Endothelial cell of umbilical vein (primary cell): ENCODE measurements around the gene PPP1R9B. TPM values are rescaled to one million over a fixed set of nuclear protein-coding genes. Genes with fewer than 3 reads are reported as not detected.

Experiments
- BruUV-seq: library from RNA; stranded (reverse); fragments of 400-500 nt; replicated peaks from 2 replicates; lab custom pipeline; 2021; lab: Mats Ljungman, UMichigan
- CTCF ChIA-PET: fragments of 300-600, 350-600 bp; sonication (Branson Sonifier 250); formaldehyde crosslinking; loops from one replicate; lab custom pipeline; 2021; ENCODE audit warnings: antibody characterized with exemption, inconsistent platforms; lab: Charles Lee
- POLR2A ChIA-PET: fragments of 300-600, 350-600 bp; sonication (Branson Sonifier 250); formaldehyde crosslinking; loops from one replicate; lab custom pipeline; 2021; ENCODE audit warnings: antibody characterized with exemption, inconsistent platforms; lab: Charles Lee
- DNase-seq: peaks from one replicate; pipeline ENCODE4 v3.0.0-alpha.2; 2011; ENCODE audit warnings: low read depth, low spot score
- FAIRE-seq: peaks from 2 replicates; lab custom pipeline; 2011; peaks lifted over from hg19 to GRCh38; lab: Jason Lieb, UNC
- H2AFZ ChIP-seq: 2 replicates; pipeline ENCODE4 v1.6.0; 2012; ENCODE audit warnings: low read depth, low read length, control low read depth, inconsistent platforms
- H3K27ac ChIP-seq: 2 replicates; pipeline ENCODE4 v1.5.1; 2011; ENCODE audit warnings: low read depth, mild to moderate bottlenecking, control low read depth, low read length, moderate library complexity; ENCODE audit not compliant: insufficient read depth
- H3K27me3 ChIP-seq, 2 experiments: 2 replicates each; pipeline versions ENCODE4 v1.6.0 to v1.6.1; 2011; ENCODE audit warnings: low read length in 2 of 2, mixed read lengths in 1 of 2; ENCODE audit not compliant: control insufficient read depth in 2 of 2, insufficient read depth in 2 of 2
- H3K36me3 ChIP-seq, 2 experiments: 2 replicates in 1 of 2; 3 replicates in 1 of 2; pipeline ENCODE4 v1.5.1; 2011; ENCODE audit warnings: low read length in 2 of 2, mild to moderate bottlenecking in 1 of 2, moderate library complexity in 1 of 2; ENCODE audit not compliant: control insufficient read depth in 2 of 2, insufficient read depth in 2 of 2; ENCODE audit errors: extremely low read depth in 1 of 2
- H3K4me1 ChIP-seq: 3 replicates; pipeline ENCODE4 v1.5.1; 2011; ENCODE audit warnings: mild to moderate bottlenecking, low read length; ENCODE audit not compliant: control insufficient read depth, insufficient read depth; ENCODE audit errors: extremely low read depth
- H3K4me2 ChIP-seq: 2 replicates; pipeline ENCODE4 v1.6.1; 2011; ENCODE audit warnings: low read length, control low read depth, mixed read lengths; ENCODE audit not compliant: insufficient read depth
- H3K4me3 ChIP-seq, 3 experiments: fragments of 200-600 bp in 1 of 3; sonication (generic), shearing (Covaris generic) in 1 of 3; replicated peaks in 1 of 3; 2 replicates each; pipeline ENCODE4 v1.5.1; 2011 to 2016; ENCODE audit warnings: control low read depth in 3 of 3, low read length in 3 of 3, mild to moderate bottlenecking in 2 of 3, inconsistent platforms in 1 of 3, low read depth in 1 of 3, moderate library complexity in 1 of 3; ENCODE audit not compliant: insufficient read depth in 1 of 3
- H3K79me2 ChIP-seq: 2 replicates; pipeline ENCODE4 v1.6.0; 2012; ENCODE audit warnings: low read length, inconsistent platforms; ENCODE audit not compliant: control insufficient read depth, insufficient read depth
- H3K9ac ChIP-seq: replicated peaks from 2 replicates; pipeline ENCODE3; 2011; ENCODE audit warnings: low read length, control low read depth; ENCODE audit not compliant: insufficient read depth; ENCODE audit errors: extremely low read depth
- H3K9me1 ChIP-seq: replicated peaks from 3 replicates; pipeline ENCODE4 v1.6.0; 2011; ENCODE audit warnings: mild to moderate bottlenecking, low read length; ENCODE audit not compliant: control insufficient read depth, insufficient read depth; ENCODE audit errors: extremely low read depth
- H3K9me3 ChIP-seq: replicated peaks from 2 replicates; pipeline ENCODE4 v1.5.1; 2012; ENCODE audit warnings: low read length, inconsistent platforms; ENCODE audit not compliant: control insufficient read depth, insufficient read depth
- H4K20me1 ChIP-seq: replicated peaks from 2 replicates; pipeline ENCODE3; 2011; ENCODE audit warnings: mild to moderate bottlenecking, low read length; ENCODE audit not compliant: control insufficient read depth, insufficient read depth; ENCODE audit errors: extremely low read depth
- EZH2 ChIP-seq: IDR thresholded peaks from 2 replicates; pipeline ENCODE4 v1.6.1; 2012; ENCODE audit warnings: borderline replicate concordance, low read depth, mild to moderate bottlenecking, moderate library complexity, low read length, inconsistent platforms; ENCODE audit not compliant: severe bottlenecking
- FOS ChIP-seq: IDR thresholded peaks from 2 replicates; pipeline ENCODE4 v1.6.1; 2011; ENCODE audit warnings: mild to moderate bottlenecking, low read length, moderate library complexity, borderline replicate concordance; ENCODE audit not compliant: insufficient read depth
- GATA2 ChIP-seq: IDR thresholded peaks from 2 replicates; pipeline ENCODE4 v1.7.0; 2011; ENCODE audit warnings: low read depth, mild to moderate bottlenecking, moderate library complexity, mixed read lengths, low read length; ENCODE audit not compliant: insufficient read length, insufficient read depth
- JUN ChIP-seq: IDR thresholded peaks from 2 replicates; pipeline ENCODE4 v1.6.1; 2011; ENCODE audit warnings: borderline replicate concordance, low read depth; ENCODE audit not compliant: insufficient read length, insufficient read depth
- MYC ChIP-seq: IDR thresholded peaks from one replicate; pipeline ENCODE4 v1.6.1; 2011; ENCODE audit warnings: mild to moderate bottlenecking, low read depth, low read length
- POLR2A ChIP-seq: IDR thresholded peaks from 2 replicates; pipeline ENCODE4 v1.6.1; 2012; ENCODE audit warnings: low read depth, mild to moderate bottlenecking, control low read depth, low read length
- POLR2AphosphoS5 ChIP-seq: IDR thresholded peaks from 2 replicates; pipeline ENCODE4 v1.6.1; 2012; ENCODE audit warnings: low read depth, mild to moderate bottlenecking, control low read depth, low read length, moderate library complexity; ENCODE audit not compliant: insufficient read depth
- dilution Hi-C: fragments of 300-500 bp; cut with MboI; formaldehyde crosslinking; loops from one replicate; pipeline ENCODE4 v1.15.0; 2019; ENCODE audit warnings: low sequenced_read_pairs; ENCODE audit not compliant: extremely low pct_ligation_motif_present
- intact Hi-C: fragments of 100-400 bp; cut with micrococcal nuclease; formaldehyde crosslinking; loops from one replicate; pipeline ENCODE4 v1.10.0; 2022
- polyA plus RNA-seq, 4 experiments: library from polyadenylated mRNA; depleted of rRNA in 3 of 4; stranded (reverse) in 3 of 4; unstranded in 1 of 4; fragments of >200 nt; gene quantifications; 2 replicates each; pipeline versions ENCODE4 v1.2.1 to v1.2.3, GENCODE V29; 2011 to 2012; ENCODE audit warnings: missing spikeins in 1 of 4
- total RNA-seq: library from RNA; stranded (reverse); gene quantifications from 2 replicates; pipeline ENCODE4 v1.2.3, GENCODE V29; 2021
- TF ChIP-seq, protein P1 (sequence below): IDR thresholded peaks from 2 replicates; pipeline ENCODE4 v1.6.1; 2011; ENCODE audit not compliant: insufficient read depth, insufficient read length
- TF ChIP-seq, protein P2 (sequence below), 2 donors: IDR thresholded peaks; 1 replicate in 1 of 2; 2 replicates in 1 of 2; pipeline ENCODE4 v1.5.1; 2011; ENCODE audit warnings: low read length in 2 of 2, mild to moderate bottlenecking in 2 of 2, moderate library complexity in 2 of 2, control low read depth in 1 of 2, inconsistent platforms in 1 of 2, low read depth in 1 of 2; ENCODE audit not compliant: insufficient read depth in 1 of 2; ENCODE audit errors: extremely low read depth in 1 of 2

Gene PPP1R9B
- total and polyA plus RNA-seq, 2 donors (not counting 3 experiments of a cell fraction or from before 2014, with no cell fraction given) = 20.1 to 60.2 TPM

DNA sequence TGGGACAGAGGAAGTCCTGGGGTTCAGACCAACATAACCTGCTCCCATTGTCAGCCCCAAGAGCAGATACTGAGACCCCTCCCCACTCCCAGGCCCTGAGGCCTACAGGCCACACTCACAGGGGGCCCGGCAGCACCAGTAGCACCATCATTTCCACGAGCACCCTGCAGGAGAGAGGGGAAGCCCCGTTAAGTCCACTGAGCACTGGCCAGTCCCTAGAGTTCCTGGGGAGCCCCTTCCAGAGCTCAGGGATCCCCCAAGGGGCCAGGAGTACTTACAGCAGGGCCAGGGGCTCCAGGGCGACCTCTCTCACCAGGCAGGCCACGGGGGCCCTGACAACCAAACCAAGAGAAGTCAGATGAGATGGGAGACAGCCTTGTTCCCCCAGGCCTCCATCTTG, 45.6 kb upstream of the PPP1R9B start:
- ChIA-PET CTCF (interaction anchor here (1.5 to 5.1 kb wide), 3 partner anchors 24 to 100 kb away, joined by 6 to 234 read pairs (median 49); no protein-coding TSS in a partner anchor), POLR2A (no interaction called here)
- Histone ChIP-seq H3K9ac (no peak overlapping the region), H3K4me1 (no peaks in the 10 kb centered on the region), H4K20me1 (no peaks in the 10 kb centered on the region), H3K36me3 (no peaks in the 10 kb centered on the region), H3K4me3 (no peak overlapping the region), H2AFZ (no peak overlapping the region), H3K27ac (no peak overlapping the region), H3K4me2 (no peak overlapping the region), H3K9me1 (no peaks in the 10 kb centered on the region), H3K9me3 (no peaks in the 10 kb centered on the region), H3K79me2 (no peaks in the 10 kb centered on the region), H3K27me3 (peaks cover under 1 to 4% of the 10 kb centered on the region in 2 experiments)
- FAIRE-seq (no peak), DNase-seq (no peak)
- no TSS peak for BruUV-seq
- intact Hi-C loops (no loop called here), dilution Hi-C loops (no loop called here)
- TF ChIP-seq POLR2AphosphoS5 (no peak), GATA2 (no peak), POLR2A (no peak), MYC (no peak), FOS (no peak), EZH2 (no peak), JUN (no peak)
- TF ChIP-seq, protein P1, sequence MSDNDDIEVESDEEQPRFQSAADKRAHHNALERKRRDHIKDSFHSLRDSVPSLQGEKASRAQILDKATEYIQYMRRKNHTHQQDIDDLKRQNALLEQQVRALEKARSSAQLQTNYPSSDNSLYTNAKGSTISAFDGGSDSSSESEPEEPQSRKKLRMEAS = no peak
- TF ChIP-seq, protein P2, sequence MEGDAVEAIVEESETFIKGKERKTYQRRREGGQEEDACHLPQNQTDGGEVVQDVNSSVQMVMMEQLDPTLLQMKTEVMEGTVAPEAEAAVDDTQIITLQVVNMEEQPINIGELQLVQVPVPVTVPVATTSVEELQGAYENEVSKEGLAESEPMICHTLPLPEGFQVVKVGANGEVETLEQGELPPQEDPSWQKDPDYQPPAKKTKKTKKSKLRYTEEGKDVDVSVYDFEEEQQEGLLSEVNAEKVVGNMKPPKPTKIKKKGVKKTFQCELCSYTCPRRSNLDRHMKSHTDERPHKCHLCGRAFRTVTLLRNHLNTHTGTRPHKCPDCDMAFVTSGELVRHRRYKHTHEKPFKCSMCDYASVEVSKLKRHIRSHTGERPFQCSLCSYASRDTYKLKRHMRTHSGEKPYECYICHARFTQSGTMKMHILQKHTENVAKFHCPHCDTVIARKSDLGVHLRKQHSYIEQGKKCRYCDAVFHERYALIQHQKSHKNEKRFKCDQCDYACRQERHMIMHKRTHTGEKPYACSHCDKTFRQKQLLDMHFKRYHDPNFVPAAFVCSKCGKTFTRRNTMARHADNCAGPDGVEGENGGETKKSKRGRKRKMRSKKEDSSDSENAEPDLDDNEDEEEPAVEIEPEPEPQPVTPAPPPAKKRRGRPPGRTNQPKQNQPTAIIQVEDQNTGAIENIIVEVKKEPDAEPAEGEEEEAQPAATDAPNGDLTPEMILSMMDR (IDR thresholded peaks at IDR 0.05; ENCODE audit: extremely low read depth in 1 of 2, insufficient read depth in 1 of 2, low read depth in 1 of 2, low read length in 2 of 2) = no peak
